ENCODE data around the gene VPS26A. TPM values are rescaled to one million over a fixed set of nuclear protein-coding genes. Genes with fewer than 3 reads are reported as not detected.

The VPS26A gene
- total RNA-seq, 1 experiment from 2014 or later: 90.0 TPM

GRCh38 chr10:69208761-69209160 is 84.8 kb downstream of the VPS26A start:
- BruUV-seq (replicated peaks): no TSS peak
- no peaks in the 10 kb centered on the region for H3K4me1 ChIP-seq (replicated peaks; ENCODE audit: insufficient read depth)
- no peaks in the 10 kb centered on the region for H3K9me2 ChIP-seq (ENCODE audit: insufficient read depth)
- no peak overlapping the region for H3K4me3 ChIP-seq
- peaks cover 16% of the 10 kb centered on the region for H3F3A ChIP-seq (ENCODE audit: insufficient read depth, low read depth)
- H4K20me1 ChIP-seq (ENCODE audit: insufficient read depth): no peaks in the 10 kb centered on the region
- TF ChIP-seq CTCF (conservative IDR thresholded peaks at IDR 0.05) (no peak), EZH2 (IDR thresholded peaks at IDR 0.05; ENCODE audit: low read depth) (no peak)
- peaks cover 31% of the 10 kb centered on the region for H3K36me3 ChIP-seq (ENCODE audit: low read depth)
- DNase-seq: no peak
- intact Hi-C loops (cut with micrococcal nuclease; ENCODE audit: unreplicated experiment): no loop called here
- no peaks in the 10 kb centered on the region for H3K79me2 ChIP-seq (ENCODE audit: low read depth)
- H3K4me2 ChIP-seq: no peak overlapping the region
- H3K27ac ChIP-seq: no peak overlapping the region
- H3K9me3 ChIP-seq (ENCODE audit: insufficient read depth, low read depth): no peaks in the 10 kb centered on the region
- H3K27me3 ChIP-seq (ENCODE audit: insufficient read depth, low read depth): no peaks in the 10 kb centered on the region
- ChIA-PET CTCF (no interaction called here), POLR2A (ENCODE audit: unreplicated experiment) (no interaction called here)
- H2AFZ ChIP-seq: no peak overlapping the region

GRCh38 chr10:69209787-69210484 is 86.0 kb downstream of the VPS26A start:
- intact Hi-C loops (cut with micrococcal nuclease; ENCODE audit: unreplicated experiment): no loop called here
- H3K27me3 ChIP-seq (ENCODE audit: insufficient read depth, low read depth): no peaks in the 10 kb centered on the region
- peaks cover 16% of the 10 kb centered on the region for H3F3A ChIP-seq (ENCODE audit: insufficient read depth, low read depth)
- no peaks in the 10 kb centered on the region for H3K9me2 ChIP-seq (ENCODE audit: insufficient read depth)
- peaks cover 31% of the 10 kb centered on the region for H3K36me3 ChIP-seq (ENCODE audit: low read depth)
- CTCF ChIA-PET: no interaction called here
- H3K4me3 ChIP-seq: no peak overlapping the region
- POLR2A ChIA-PET (ENCODE audit: unreplicated experiment): no interaction called here
- no TSS peak for BruUV-seq (replicated peaks)
- H3K27ac ChIP-seq: no peak overlapping the region
- no peak for TF ChIP-seq CTCF (conservative IDR thresholded peaks at IDR 0.05)
- no peak for TF ChIP-seq EZH2 (IDR thresholded peaks at IDR 0.05; ENCODE audit: low read depth)
- DNase-seq: no peak
- H2AFZ ChIP-seq: no peak overlapping the region
- no peaks in the 10 kb centered on the region for H3K79me2 ChIP-seq (ENCODE audit: low read depth)
- no peaks in the 10 kb centered on the region for H3K4me1 ChIP-seq (replicated peaks; ENCODE audit: insufficient read depth)
- no peak overlapping the region for H3K4me2 ChIP-seq
- no peaks in the 10 kb centered on the region for H4K20me1 ChIP-seq (ENCODE audit: insufficient read depth)
- H3K9me3 ChIP-seq (ENCODE audit: insufficient read depth, low read depth): no peaks in the 10 kb centered on the region

GRCh38 chr10:69211104-69211503 is 87.1 kb downstream of the VPS26A start:
- TF ChIP-seq EZH2 (IDR thresholded peaks at IDR 0.05; ENCODE audit: low read depth) (no peak), CTCF (conservative IDR thresholded peaks at IDR 0.05) (no peak)
- H3K4me2 ChIP-seq: no peak overlapping the region
- intact Hi-C loops (cut with micrococcal nuclease; ENCODE audit: unreplicated experiment): no loop called here
- H3K4me1 ChIP-seq (replicated peaks; ENCODE audit: insufficient read depth): no peaks in the 10 kb centered on the region; the same call in 1 of the 2 replicates
- peaks cover 28% of the 10 kb centered on the region for H3K36me3 ChIP-seq (ENCODE audit: low read depth)
- no peaks in the 10 kb centered on the region for H4K20me1 ChIP-seq (ENCODE audit: insufficient read depth)
- no peak overlapping the region for H2AFZ ChIP-seq
- H3K9me2 ChIP-seq (ENCODE audit: insufficient read depth): no peaks in the 10 kb centered on the region
- H3F3A ChIP-seq (ENCODE audit: insufficient read depth, low read depth): peaks cover 16% of the 10 kb centered on the region
- no peak overlapping the region for H3K27ac ChIP-seq
- DNase-seq: no peak
- H3K9me3 ChIP-seq (ENCODE audit: insufficient read depth, low read depth): no peaks in the 10 kb centered on the region
- no peak overlapping the region for H3K4me3 ChIP-seq
- BruUV-seq (replicated peaks): no TSS peak
- ChIA-PET CTCF (no interaction called here), POLR2A (ENCODE audit: unreplicated experiment) (no interaction called here)
- H3K27me3 ChIP-seq (ENCODE audit: insufficient read depth, low read depth): no peaks in the 10 kb centered on the region
- no peaks in the 10 kb centered on the region for H3K79me2 ChIP-seq (ENCODE audit: low read depth)
